ENCODE data around the gene RAB6B.

The RAB6B gene

GRCh38 chr3:133895208-133896001 lies at the start of gene RAB6B:
Gene RAB6B, minus strand, starts transcription at chr3:133895882. Its CDS starts 416 bp downstream, at chr3:133895466.
- DNase-seq, result peak; percentile 54

- no peak for DNase-seq
Observed at GRCh38 chr3:133944641-133945380, 49.1 kb upstream of the RAB6B start.

GRCh38 chr3:133944181-133944580 lies 48.5 kb upstream of the RAB6B start:
- DNase-seq, result no peak

GRCh38 chr3:133943639-133944141 lies 48.0 kb upstream of the RAB6B start:
- no peak for DNase-seq

- DNase-seq, result no peak
Observed at GRCh38 chr3:133943031-133943535, 47.4 kb upstream of the RAB6B start.

GRCh38 chr3:133941415-133941821 lies 45.7 kb upstream of the RAB6B start:
- no peak for DNase-seq

- no peak for DNase-seq
Observed at GRCh38 chr3:133940536-133940935, 44.9 kb upstream of the RAB6B start.

GRCh38 chr3:133939463-133939835 lies 43.8 kb upstream of the RAB6B start:
- DNase-seq, result no peak

- no peak for DNase-seq
Observed at GRCh38 chr3:133938770-133939462, 43.2 kb upstream of the RAB6B start.

GRCh38 chr3:133937756-133938601 lies 42.3 kb upstream of the RAB6B start:
- no peak for DNase-seq

- no peak for DNase-seq
Observed at GRCh38 chr3:133937061-133937686, 41.5 kb upstream of the RAB6B start.

- DNase-seq, result no peak
Observed at GRCh38 chr3:133935843-133936769, 40.4 kb upstream of the RAB6B start.

GRCh38 chr3:133934996-133935842 lies 39.5 kb upstream of the RAB6B start:
- DNase-seq, result no peak

- DNase-seq, result no peak
Observed at GRCh38 chr3:133934073-133934970, 38.6 kb upstream of the RAB6B start.

- DNase-seq, result no peak
Observed at GRCh38 chr3:133933097-133934024, 37.7 kb upstream of the RAB6B start.

GRCh38 chr3:133932009-133932408 lies 36.3 kb upstream of the RAB6B start:
- DNase-seq, result no peak

GRCh38 chr3:133931084-133931483 lies 35.4 kb upstream of the RAB6B start:
- no peak for DNase-seq

All from NCI-H345 (cell line).